22Rv1 (cell line): ENCODE data around the gene C5AR2.

ENCODE experiments used
- CTCF ChIP-seq: fragments of 450-650 bp; IDR thresholded peaks from 2 replicates; pipeline ENCODE4 v1.5.1; 2017; ENCODE audit warnings: mild to moderate bottlenecking
- ZFX ChIP-seq: fragments of 450-650 bp; IDR thresholded peaks from 2 replicates; pipeline ENCODE4 v1.6.1; 2017; ENCODE audit warnings: antibody characterized with exemption, borderline replicate concordance

DNA sequence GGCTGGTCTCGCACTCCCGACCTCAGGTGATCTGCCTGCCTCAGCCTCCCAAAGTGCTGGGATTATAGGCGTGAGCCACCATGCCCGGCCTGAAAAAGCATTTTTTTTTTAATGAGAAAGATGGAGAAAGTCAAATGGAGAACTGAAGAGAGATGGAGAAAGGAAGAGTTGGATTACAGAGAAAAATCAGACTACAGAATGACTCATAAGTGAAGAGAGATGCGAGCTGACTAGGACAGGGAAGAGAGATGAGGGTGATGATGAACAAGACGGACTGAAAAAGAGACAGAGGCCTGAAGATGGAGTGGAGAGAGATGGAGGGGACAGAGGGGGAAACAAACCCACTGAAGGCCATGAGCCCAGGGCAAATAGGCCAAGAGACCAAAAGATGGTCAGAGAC is 18.7 kb downstream of the C5AR2 start:
- TF ChIP-seq CTCF (no peak), ZFX (no peak)
